Measurements from ENCODE around the gene UPF1.

The UPF1 gene
- long read RNA-seq, partial matches to known transcripts, result 4 of 12 reads
- long read RNA-seq, other reads (novel, unspliced or antisense), result 8 of 12 reads

DNA sequence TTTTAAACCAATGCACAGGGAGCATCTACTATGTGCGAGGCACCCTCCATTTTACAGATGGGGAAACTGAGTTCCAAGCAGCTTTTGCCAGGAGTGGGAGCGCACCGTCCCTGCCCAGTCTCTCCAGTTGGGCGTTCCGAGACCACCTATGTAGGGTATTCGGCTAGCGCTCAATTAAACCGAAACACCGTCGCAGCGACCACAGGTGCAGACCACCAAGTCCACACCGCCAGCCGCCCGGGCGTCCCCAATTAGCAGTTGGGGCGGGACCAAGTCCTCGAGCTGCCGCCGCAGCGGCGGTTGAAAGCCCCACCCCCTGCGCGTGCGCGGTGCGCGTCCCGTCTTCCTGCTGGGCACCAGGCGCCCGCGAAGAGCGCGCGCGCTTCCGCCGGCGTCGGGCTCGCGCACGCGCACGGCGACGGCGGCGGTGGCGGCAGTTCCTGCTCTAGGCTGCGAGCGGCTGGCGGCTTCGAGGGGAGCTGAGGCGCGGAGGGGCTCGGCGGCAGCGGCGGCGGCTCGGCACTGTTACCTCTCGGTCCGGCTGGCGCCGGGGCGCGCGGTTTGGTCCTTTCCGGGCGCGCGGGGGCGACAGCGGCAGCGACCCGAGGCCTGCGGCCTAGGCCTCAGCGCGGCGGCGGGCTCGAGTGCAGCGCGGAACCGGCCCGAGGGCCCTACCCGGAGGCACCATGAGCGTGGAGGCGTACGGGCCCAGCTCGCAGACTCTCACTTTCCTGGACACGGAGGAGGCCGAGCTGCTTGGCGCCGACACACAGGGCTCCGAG is at the start of gene UPF1:
TSS of gene UPF1 (plus strand) at position 436 of the 782 bp plus-strand sequence. CDS start at position 687, 251 bp downstream.
- DNase-seq (ENCODE audit: low read depth in 1 of 2, low spot score in 1 of 2), result peak; percentile 87 to 95
- H3K4me3 ChIP-seq (replicated peaks; ENCODE audit: insufficient read depth, low read length), result peak within 1 kb of the TSS; percentile 76
- no peaks in the 10 kb centered on the region for H3K27me3 ChIP-seq (ENCODE audit: insufficient read depth, poor library complexity, severe bottlenecking)
- H3K27ac ChIP-seq (replicated peaks), result peak within 1 kb of the TSS; percentile 74
- peak; percentile 8; the same call in 1 of the 2 replicates for TF ChIP-seq SPI1 (IDR thresholded peaks at IDR 0.05; ENCODE audit: borderline replicate concordance, low read depth)
- TF ChIP-seq, protein P1, sequence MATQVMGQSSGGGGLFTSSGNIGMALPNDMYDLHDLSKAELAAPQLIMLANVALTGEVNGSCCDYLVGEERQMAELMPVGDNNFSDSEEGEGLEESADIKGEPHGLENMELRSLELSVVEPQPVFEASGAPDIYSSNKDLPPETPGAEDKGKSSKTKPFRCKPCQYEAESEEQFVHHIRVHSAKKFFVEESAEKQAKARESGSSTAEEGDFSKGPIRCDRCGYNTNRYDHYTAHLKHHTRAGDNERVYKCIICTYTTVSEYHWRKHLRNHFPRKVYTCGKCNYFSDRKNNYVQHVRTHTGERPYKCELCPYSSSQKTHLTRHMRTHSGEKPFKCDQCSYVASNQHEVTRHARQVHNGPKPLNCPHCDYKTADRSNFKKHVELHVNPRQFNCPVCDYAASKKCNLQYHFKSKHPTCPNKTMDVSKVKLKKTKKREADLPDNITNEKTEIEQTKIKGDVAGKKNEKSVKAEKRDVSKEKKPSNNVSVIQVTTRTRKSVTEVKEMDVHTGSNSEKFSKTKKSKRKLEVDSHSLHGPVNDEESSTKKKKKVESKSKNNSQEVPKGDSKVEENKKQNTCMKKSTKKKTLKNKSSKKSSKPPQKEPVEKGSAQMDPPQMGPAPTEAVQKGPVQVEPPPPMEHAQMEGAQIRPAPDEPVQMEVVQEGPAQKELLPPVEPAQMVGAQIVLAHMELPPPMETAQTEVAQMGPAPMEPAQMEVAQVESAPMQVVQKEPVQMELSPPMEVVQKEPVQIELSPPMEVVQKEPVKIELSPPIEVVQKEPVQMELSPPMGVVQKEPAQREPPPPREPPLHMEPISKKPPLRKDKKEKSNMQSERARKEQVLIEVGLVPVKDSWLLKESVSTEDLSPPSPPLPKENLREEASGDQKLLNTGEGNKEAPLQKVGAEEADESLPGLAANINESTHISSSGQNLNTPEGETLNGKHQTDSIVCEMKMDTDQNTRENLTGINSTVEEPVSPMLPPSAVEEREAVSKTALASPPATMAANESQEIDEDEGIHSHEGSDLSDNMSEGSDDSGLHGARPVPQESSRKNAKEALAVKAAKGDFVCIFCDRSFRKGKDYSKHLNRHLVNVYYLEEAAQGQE (IDR thresholded peaks at IDR 0.05; ENCODE audit: insufficient replicate concordance, low read depth), result peak; percentile 59
- TF ChIP-seq, protein P2, sequence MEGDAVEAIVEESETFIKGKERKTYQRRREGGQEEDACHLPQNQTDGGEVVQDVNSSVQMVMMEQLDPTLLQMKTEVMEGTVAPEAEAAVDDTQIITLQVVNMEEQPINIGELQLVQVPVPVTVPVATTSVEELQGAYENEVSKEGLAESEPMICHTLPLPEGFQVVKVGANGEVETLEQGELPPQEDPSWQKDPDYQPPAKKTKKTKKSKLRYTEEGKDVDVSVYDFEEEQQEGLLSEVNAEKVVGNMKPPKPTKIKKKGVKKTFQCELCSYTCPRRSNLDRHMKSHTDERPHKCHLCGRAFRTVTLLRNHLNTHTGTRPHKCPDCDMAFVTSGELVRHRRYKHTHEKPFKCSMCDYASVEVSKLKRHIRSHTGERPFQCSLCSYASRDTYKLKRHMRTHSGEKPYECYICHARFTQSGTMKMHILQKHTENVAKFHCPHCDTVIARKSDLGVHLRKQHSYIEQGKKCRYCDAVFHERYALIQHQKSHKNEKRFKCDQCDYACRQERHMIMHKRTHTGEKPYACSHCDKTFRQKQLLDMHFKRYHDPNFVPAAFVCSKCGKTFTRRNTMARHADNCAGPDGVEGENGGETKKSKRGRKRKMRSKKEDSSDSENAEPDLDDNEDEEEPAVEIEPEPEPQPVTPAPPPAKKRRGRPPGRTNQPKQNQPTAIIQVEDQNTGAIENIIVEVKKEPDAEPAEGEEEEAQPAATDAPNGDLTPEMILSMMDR (IDR thresholded peaks at IDR 0.05; ENCODE audit: insufficient read depth, low read length), result no peak
- TF ChIP-seq POLR2AphosphoS5 (IDR thresholded peaks at IDR 0.05; ENCODE audit: low read depth), result peak; percentile 78
- TF ChIP-seq GABPA (IDR thresholded peaks at IDR 0.05; ENCODE audit: low read depth), result no peak

DNA sequence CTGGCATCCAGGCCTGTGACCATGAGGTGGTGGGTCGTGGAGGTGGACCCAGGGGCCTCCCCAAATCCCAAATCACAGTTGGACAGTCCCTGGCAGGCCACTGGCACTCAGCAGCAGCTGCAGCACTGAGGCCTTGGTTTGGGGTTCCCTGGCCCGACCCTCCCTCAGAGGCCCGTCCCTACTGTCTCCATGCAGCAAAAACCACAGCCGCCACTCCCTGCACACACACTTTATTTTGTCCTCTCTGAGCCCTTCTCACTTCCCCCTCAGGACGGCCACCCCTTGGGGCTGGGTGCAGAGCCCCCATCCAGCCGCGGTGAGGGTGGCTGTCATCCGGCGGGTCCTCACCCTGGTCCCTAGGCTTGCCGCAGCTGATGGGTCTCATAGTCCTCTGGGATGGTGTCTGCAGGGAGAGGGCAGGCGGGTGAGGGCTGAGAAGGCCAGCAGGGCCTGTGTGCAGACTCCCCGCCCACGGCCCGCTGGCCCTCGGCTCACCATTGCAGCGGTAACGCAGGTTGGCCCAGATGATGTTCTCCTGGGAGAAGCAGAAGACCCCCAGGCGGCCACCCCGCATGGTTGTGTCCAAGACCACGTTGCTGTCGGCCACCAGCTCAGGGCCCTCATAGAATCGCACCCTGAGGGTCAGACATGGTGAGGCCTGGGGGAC is 49.1 kb upstream of the UPF1 start:
- no peak for TF ChIP-seq POLR2AphosphoS5 (IDR thresholded peaks at IDR 0.05; ENCODE audit: low read depth)
- TF ChIP-seq GABPA (IDR thresholded peaks at IDR 0.05; ENCODE audit: low read depth), result no peak
- no peak for TF ChIP-seq SPI1 (IDR thresholded peaks at IDR 0.05; ENCODE audit: borderline replicate concordance, low read depth)
- TF ChIP-seq, protein P2 (IDR thresholded peaks at IDR 0.05; ENCODE audit: insufficient read depth, low read length), result no peak
- TF ChIP-seq, protein P1 (IDR thresholded peaks at IDR 0.05; ENCODE audit: insufficient replicate concordance, low read depth), result no peak
- no peak for DNase-seq (ENCODE audit: low read depth in 1 of 2, low spot score in 1 of 2)
- peaks cover 25% of the 10 kb centered on the region for H3K27me3 ChIP-seq (ENCODE audit: insufficient read depth, poor library complexity, severe bottlenecking)
- no peak overlapping the region for H3K4me3 ChIP-seq (replicated peaks; ENCODE audit: insufficient read depth, low read length)
- H3K27ac ChIP-seq (replicated peaks), result no peak overlapping the region

DNA sequence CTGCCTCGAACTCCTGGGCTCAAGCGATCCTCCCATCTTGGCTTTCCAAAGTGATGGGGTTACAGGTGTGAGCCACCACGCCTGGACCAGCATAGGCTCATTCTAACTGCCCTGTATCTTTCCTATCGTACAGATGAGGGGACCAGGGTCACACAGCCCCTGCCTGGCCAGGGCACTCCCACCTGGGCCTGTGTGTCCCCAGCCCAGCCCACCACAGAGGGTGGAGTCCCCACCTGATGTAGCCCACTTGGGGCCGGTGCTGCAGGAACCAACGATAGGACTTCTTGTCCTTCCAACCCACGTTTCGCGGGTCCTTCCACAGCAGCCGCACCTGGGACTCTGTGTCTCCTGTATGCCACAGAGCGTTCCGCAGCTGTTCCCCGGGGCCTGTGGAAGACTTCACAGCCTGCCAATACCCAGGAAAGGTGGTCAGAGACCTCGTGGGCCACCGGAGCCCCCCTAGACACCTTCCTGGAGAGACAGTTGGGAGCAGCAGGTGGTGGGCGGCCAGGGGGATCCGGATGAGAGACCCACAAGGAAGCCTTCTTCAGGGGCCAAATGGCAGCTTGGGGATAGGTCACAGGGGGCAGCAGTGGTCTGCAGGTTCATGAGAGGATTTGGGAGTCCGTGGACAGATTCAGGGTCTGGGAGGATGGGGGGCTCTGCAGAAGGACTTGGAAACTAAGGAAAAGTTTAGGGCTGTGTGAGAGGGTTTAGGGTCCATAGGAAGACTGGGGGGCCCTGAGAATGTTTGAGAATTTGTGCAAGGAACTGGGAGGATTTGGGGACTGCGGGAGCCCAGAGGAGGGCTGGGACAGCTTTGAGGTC is 47.6 kb upstream of the UPF1 start:
- Histone ChIP-seq H3K27ac (replicated peaks) (no peak overlapping the region), H3K27me3 (ENCODE audit: insufficient read depth, poor library complexity, severe bottlenecking) (peaks cover 40% of the 10 kb centered on the region), H3K4me3 (replicated peaks; ENCODE audit: insufficient read depth, low read length) (no peak overlapping the region)
- TF ChIP-seq GABPA (IDR thresholded peaks at IDR 0.05; ENCODE audit: low read depth) (no peak), SPI1 (IDR thresholded peaks at IDR 0.05; ENCODE audit: borderline replicate concordance, low read depth) (no peak), POLR2AphosphoS5 (IDR thresholded peaks at IDR 0.05; ENCODE audit: low read depth) (no peak)
- TF ChIP-seq, protein P1 (IDR thresholded peaks at IDR 0.05; ENCODE audit: insufficient replicate concordance, low read depth), result no peak
- TF ChIP-seq, protein P2 (IDR thresholded peaks at IDR 0.05; ENCODE audit: insufficient read depth, low read length), result no peak
- no peak for DNase-seq (ENCODE audit: low read depth in 1 of 2, low spot score in 1 of 2)

Measured in HL-60 (cell line).